ENCODE results near the gene VPS13D. TPM values are rescaled to one million over a fixed set of nuclear protein-coding genes. Genes with fewer than 3 reads are reported as not detected.

Gene VPS13D
- total RNA-seq, 1 experiment from 2014 or later, result 20.2 TPM

- Histone ChIP-seq H3K4me1 (ENCODE audit: insufficient read depth, low read length) (peaks cover 5% of the 10 kb centered on the region), H2BK12ac (ENCODE audit: insufficient read length, low read depth, low read length) (no peak overlapping the region), H2AK5ac (ENCODE audit: insufficient read length, low read length) (no peak overlapping the region), H2BK120ac (ENCODE audit: low read depth, low read length, poor library complexity, severe bottlenecking) (no peak overlapping the region), H2AFZ (ENCODE audit: low read length) (no peak overlapping the region), H3K23me2 (ENCODE audit: insufficient read length, low read depth, low read length, poor library complexity, severe bottlenecking) (no peaks in the 10 kb centered on the region), H3K4me2 (ENCODE audit: insufficient read depth, insufficient read length, low read length) (no peak overlapping the region), H4K8ac (replicated peaks; ENCODE audit: insufficient read length, low read depth, low read length) (no peak overlapping the region), H3K56ac (ENCODE audit: insufficient read length, low read depth, low read length) (no peak overlapping the region), H4K91ac (ENCODE audit: insufficient read length, low read depth, low read length) (no peak overlapping the region), H3K14ac (ENCODE audit: insufficient read depth, low read length) (no peak overlapping the region), H3K79me1 (ENCODE audit: insufficient read depth, low read depth, low read length, poor library complexity, severe bottlenecking) (no peaks in the 10 kb centered on the region), H3K4ac (ENCODE audit: low read depth, low read length) (no peak overlapping the region), H3T11ph (ENCODE audit: low read length) (no peak overlapping the region), H4K20me1 (ENCODE audit: control insufficient read depth, insufficient read depth, insufficient read length) (no peaks in the 10 kb centered on the region), H3K23ac (ENCODE audit: insufficient read length, low read depth, low read length) (no peak overlapping the region), H3K79me2 (ENCODE audit: insufficient read depth, low read length) (no peaks in the 10 kb centered on the region), H3K18ac (ENCODE audit: insufficient read length, low read depth, low read length) (no peak overlapping the region), H3K9ac (ENCODE audit: extremely low read depth, insufficient read length, low read length) (no peak overlapping the region), H3K27ac (ENCODE audit: insufficient read length, low read depth, low read length) (no peak overlapping the region), H4K5ac (ENCODE audit: insufficient read length, low read depth, low read length) (no peak overlapping the region), H2BK20ac (ENCODE audit: low read depth, low read length, poor library complexity, severe bottlenecking) (no peak overlapping the region), H2BK5ac (ENCODE audit: insufficient read length, low read length) (no peak overlapping the region), H3K9me3 (ENCODE audit: control insufficient read depth, low read depth, low read length) (no peaks in the 10 kb centered on the region), H3K27me3 (ENCODE audit: insufficient read depth, low read length) (no peaks in the 10 kb centered on the region), H2BK15ac (ENCODE audit: low read depth, low read length) (no peak overlapping the region)
- Mint-ChIP-seq H3K9me3 (no peaks in the 10 kb centered on the region), H3K4me3 (no peak overlapping the region), H3K4me1 (peaks cover 25 to 51% of the 10 kb centered on the region in 2 experiments), H3K36me3 (ENCODE audit: insufficient read depth in 1 of 3, low read depth in 3 of 3) (peaks cover 0 to 11% (median 7%) of the 10 kb centered on the region in 3 experiments; a peak in 5 of 7 replicates), H3K27me3 (ENCODE audit: low read depth) (no peaks in the 10 kb centered on the region), H3K27ac (no peak overlapping the region; a peak in 1 of 7 replicates)
- WGBS (ENCODE audit: extremely low coverage, insufficient read length, low lambda C conversion rate), result no CpG with 5 or more reads among the region's 28 CpGs
- DNase-seq, result no peak
- no peak for TF ChIP-seq CTCF (conservative IDR thresholded peaks at IDR 0.05)
These were observed 276.8 kb downstream of the VPS13D start for GRCh38 chr1:12506281-12507280.

All from H9 (cell line).